Nephron progenitor cell (in vitro differentiated cells): ENCODE measurements around the gene SLC12A8.

Experiments used
- DNase-seq: peaks from one replicate; pipeline ENCODE4 v3.0.0; 2021
- H3K27ac Mint-ChIP-seq: 2 replicates; pipeline ENCODE4 v1.8.0; 2021; ENCODE audit warnings: mild to moderate bottlenecking, moderate library complexity, mixed read lengths
- H3K27me3 Mint-ChIP-seq: 2 replicates; pipeline ENCODE4 v1.8.0; 2021; ENCODE audit warnings: mild to moderate bottlenecking, low read depth, mixed read lengths; ENCODE audit not compliant: poor library complexity
- H3K36me3 Mint-ChIP-seq: 2 replicates; pipeline ENCODE4 v1.8.0; 2021; ENCODE audit warnings: low read depth, mixed read lengths
- H3K4me1 Mint-ChIP-seq: 2 replicates; pipeline ENCODE4 v1.8.0; 2021; ENCODE audit warnings: mixed read lengths
- H3K4me3 Mint-ChIP-seq: 2 replicates; pipeline ENCODE4 v1.8.0; 2021; ENCODE audit warnings: mild to moderate bottlenecking, moderate library complexity, mixed read lengths
- H3K9me3 Mint-ChIP-seq: 2 replicates; pipeline ENCODE4 v1.8.0; 2021; ENCODE audit warnings: mild to moderate bottlenecking, moderate library complexity, mixed read lengths
- CTCF ChIP-seq: fragments of 200-600 bp; sonication (generic); IDR thresholded peaks from 2 replicates; pipeline ENCODE4 v1.5.0; 2021; ENCODE audit warnings: antibody characterized with exemption

SLC12A8 gene

GRCh38 chr3:125076464-125076863 lies 136.1 kb downstream of the SLC12A8 start:
- H3K36me3 Mint-ChIP-seq, result no peaks in the 10 kb centered on the region
- DNase-seq, result no peak
- TF ChIP-seq CTCF, result no peak
- no peak overlapping the region for H3K4me3 Mint-ChIP-seq
- H3K27me3 Mint-ChIP-seq, result no peaks in the 10 kb centered on the region
- no peaks in the 10 kb centered on the region for H3K9me3 Mint-ChIP-seq
- H3K4me1 Mint-ChIP-seq, result peaks cover 17% of the 10 kb centered on the region
- no peak overlapping the region for H3K27ac Mint-ChIP-seq

- peaks cover 6% of the 10 kb centered on the region for H3K27me3 Mint-ChIP-seq
- peaks cover 17% of the 10 kb centered on the region for H3K4me1 Mint-ChIP-seq
- TF ChIP-seq CTCF, result peak; percentile 26
- H3K4me3 Mint-ChIP-seq, result no peak overlapping the region
- peak; percentile 38 for DNase-seq
- no peaks in the 10 kb centered on the region for H3K36me3 Mint-ChIP-seq
- H3K9me3 Mint-ChIP-seq, result no peaks in the 10 kb centered on the region
- H3K27ac Mint-ChIP-seq, result no peak overlapping the region
These were observed 136.8 kb downstream of the SLC12A8 start for GRCh38 chr3:125075738-125076137.

GRCh38 chr3:125073390-125073905 lies 139.1 kb downstream of the SLC12A8 start:
- Mint-ChIP-seq H3K4me1 (peaks cover 17% of the 10 kb centered on the region), H3K9me3 (no peaks in the 10 kb centered on the region), H3K36me3 (no peaks in the 10 kb centered on the region), H3K4me3 (no peak overlapping the region), H3K27me3 (peaks cover 6% of the 10 kb centered on the region), H3K27ac (no peak overlapping the region)
- no peak for DNase-seq
- TF ChIP-seq CTCF, result no peak

- Mint-ChIP-seq H3K4me3 (no peak overlapping the region), H3K9me3 (no peaks in the 10 kb centered on the region), H3K36me3 (no peaks in the 10 kb centered on the region), H3K4me1 (peaks cover 17% of the 10 kb centered on the region), H3K27me3 (peaks cover 8% of the 10 kb centered on the region), H3K27ac (no peak overlapping the region)
- DNase-seq, result no peak
- TF ChIP-seq CTCF, result no peak
These were observed 139.7 kb downstream of the SLC12A8 start for GRCh38 chr3:125072749-125073389.

- no peak for TF ChIP-seq CTCF
- DNase-seq, result no peak
- no peak overlapping the region for H3K27ac Mint-ChIP-seq
- H3K9me3 Mint-ChIP-seq, result no peaks in the 10 kb centered on the region
- peaks cover 12% of the 10 kb centered on the region for H3K27me3 Mint-ChIP-seq
- H3K4me3 Mint-ChIP-seq, result no peak overlapping the region
- H3K4me1 Mint-ChIP-seq, result peaks cover 17% of the 10 kb centered on the region
- no peaks in the 10 kb centered on the region for H3K36me3 Mint-ChIP-seq
These were observed 140.2 kb downstream of the SLC12A8 start for GRCh38 chr3:125072301-125072700.
